Skin of body (tissue), 2 donors: ENCODE measurements around the gene TMEM35B. TPM values are rescaled to one million over a fixed set of nuclear protein-coding genes. Genes with fewer than 3 reads are reported as not detected.
"Not testable (repeated sequence)": the region's sequence is repeated elsewhere in the genome, so short reads cannot be mapped to it uniquely, and the experiment has no call there.

Source experiments
- DNase-seq: peaks from one replicate; lab custom pipeline; 2025; lab: John Stamatoyannopoulos, UW
- total RNA-seq: library from RNA; depleted of rRNA; stranded (reverse); fragments of >200 nt; gene quantifications from one replicate; pipeline ENCODE4 v1.2.3, GENCODE V29; 2014

The TMEM35B gene
- total RNA-seq: 17.0 TPM

DNA sequence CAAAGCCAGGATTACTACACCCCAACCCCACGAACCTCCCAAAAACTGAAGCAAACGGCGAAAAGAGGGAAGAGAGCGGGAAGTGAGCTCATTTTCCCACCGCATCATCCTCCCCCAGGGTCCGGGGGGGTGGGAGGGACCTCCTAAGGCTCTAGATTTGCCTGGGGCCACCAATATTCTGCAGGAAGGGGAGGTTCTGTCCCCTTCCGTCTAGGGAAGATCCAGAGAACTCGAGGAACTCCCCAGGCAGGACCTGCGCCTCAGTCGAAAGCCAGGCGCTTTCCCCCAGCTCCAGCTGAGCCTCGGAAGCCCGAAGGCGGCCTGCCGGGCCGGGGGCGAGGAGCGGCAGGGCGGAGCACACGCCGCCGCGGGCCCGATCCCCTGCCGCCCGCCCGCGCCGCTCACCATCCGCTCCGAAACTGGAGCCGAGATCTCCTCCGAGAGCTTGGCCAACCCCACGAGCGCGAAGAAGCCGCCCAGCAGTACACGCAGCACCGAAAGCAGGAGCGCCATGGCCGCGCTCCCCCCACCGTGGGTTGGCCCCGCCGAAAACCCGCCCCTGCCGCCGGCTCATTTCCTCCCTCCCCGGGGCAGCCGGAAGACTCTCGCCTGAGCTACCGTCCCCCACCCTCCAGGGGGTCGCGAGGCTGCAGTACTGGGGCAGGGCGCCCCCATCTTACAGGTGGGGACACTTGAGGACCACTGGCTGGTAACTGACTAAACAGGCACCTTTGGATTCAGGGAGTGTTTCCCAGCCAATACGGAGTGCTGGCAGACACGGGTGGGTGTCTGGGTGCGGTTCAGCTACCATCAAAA is at the start of gene TMEM35B:
Gene TMEM35B, minus strand, starts transcription at position 555 of the 816 bp plus-strand sequence. Its CDS starts 42 bp downstream, at position 513.
- DNase-seq: peak; percentile 50

GRCh38 chr1:35033346-35033745 is 48.2 kb upstream of the TMEM35B start:
- DNase-seq: no peak

DNA sequence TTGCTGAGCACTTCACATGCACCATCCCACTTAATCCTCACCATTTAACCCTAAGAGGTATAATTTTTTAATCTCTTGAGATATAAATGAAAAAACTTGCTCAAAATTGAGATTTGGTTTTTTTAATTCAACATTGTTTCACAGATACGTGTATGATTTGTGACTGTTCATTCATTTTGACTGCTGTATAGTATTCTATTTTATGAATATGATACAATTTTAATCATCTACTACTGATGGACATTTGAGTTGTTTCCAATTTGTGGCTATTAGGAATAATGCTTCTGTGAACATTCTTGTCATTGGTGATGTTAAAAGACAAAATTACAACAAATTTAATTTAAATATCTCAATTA is 47.2 kb upstream of the TMEM35B start:
- no peak for DNase-seq

GRCh38 chr1:35030756-35031446 is 45.8 kb upstream of the TMEM35B start:
- peak; percentile 29 for DNase-seq

GRCh38 chr1:35030338-35030737 is 45.2 kb upstream of the TMEM35B start:
- no peak for DNase-seq

GRCh38 chr1:35029761-35030160 is 44.6 kb upstream of the TMEM35B start:
- DNase-seq: no peak

DNA sequence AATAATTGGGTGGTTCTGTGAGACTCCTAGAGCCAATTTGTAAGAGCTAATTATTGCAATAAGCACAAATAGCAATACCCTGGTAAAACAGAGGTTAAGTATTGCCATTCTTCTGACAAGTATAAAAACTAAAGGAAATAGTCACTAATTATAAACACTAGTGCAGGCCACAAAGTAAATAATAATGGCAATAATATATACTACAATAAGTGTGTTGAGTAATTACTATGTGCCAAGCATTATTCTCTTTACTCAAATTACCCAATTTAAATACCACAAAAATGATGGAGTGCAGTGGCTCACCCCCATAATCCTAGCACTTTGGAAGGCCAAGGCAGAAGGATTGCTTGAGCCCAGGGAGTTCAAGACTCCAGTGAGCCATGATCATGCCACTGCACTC is 31.3 kb upstream of the TMEM35B start:
- no peak for DNase-seq

GRCh38 chr1:35014486-35014885 is 29.3 kb upstream of the TMEM35B start:
- no peak for DNase-seq

DNA sequence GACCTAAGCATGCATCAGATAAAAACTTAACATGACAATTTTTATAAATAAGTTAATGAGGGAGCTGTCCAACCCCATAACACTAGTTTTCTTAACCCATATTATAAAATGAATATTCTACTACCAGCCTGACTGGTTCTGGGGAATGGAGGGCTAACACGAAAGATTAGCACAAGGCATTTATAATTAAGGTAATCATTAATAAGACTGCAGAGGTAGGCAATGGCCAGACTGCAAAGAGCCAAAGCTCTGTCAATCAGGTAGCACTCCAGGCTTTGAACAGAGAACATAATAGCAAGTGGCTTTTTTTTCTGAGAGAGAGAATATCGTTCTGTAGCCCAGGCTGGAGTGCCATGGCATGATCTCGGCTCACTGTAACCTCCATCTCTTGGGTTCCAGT is 20.6 kb upstream of the TMEM35B start:
- no peak for DNase-seq

- DNase-seq: no peak
Observed at GRCh38 chr1:35001743-35002142, 16.6 kb upstream of the TMEM35B start.

- no peak for DNase-seq
Observed at GRCh38 chr1:34994878-34995277, 9.7 kb upstream of the TMEM35B start.

DNA sequence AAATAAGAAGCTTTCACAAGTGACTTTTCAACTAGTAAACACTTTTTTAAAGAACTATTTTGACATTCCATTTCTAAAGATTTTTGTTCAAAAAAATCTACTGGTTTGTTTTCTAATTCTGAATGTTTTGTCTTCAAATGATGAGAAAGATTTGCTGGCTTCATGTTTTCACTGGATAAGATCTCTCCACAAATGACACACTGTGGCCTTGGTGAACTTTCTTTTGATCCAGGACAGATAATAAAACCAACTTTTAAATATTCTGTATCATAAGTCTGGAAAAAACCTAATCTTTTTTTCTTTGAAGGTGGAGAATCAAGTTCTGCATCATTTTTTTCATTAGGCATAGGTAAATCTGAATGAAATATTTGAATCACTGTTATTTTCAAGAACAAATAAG is 3.4 kb upstream of the TMEM35B start:
- DNase-seq: no peak

DNA sequence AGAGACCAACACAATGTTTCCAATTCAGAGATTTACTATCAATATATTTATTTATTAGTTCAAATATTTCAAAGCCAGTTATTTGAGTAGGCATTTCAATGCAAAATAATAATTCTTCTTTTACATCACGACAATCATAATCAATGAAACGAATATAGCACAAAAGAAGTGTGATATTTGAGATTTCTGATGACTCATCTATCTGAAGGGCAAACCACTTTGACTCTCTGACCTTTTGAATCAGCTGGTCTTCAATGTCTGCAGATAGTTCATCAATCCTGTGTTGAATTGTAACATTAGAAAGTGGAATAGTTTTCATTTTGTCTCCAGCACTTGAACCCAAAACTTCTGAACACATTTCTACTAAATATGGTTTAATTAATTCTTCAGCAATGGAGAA is 3.0 kb upstream of the TMEM35B start:
- no peak for DNase-seq

- no peak for DNase-seq
Observed at GRCh38 chr1:34987018-34987417, 1.9 kb upstream of the TMEM35B start.

- DNase-seq: not testable (repeated sequence)
Observed at GRCh38 chr1:34985609-34985904, 410 bp upstream of the TMEM35B start.

GRCh38 chr1:34984435-34984792 is 733 bp downstream of the TMEM35B start:
- peak; percentile 50 for DNase-seq

GRCh38 chr1:34983700-34984355 is 1.3 kb downstream of the TMEM35B start:
- no peak for DNase-seq

DNA sequence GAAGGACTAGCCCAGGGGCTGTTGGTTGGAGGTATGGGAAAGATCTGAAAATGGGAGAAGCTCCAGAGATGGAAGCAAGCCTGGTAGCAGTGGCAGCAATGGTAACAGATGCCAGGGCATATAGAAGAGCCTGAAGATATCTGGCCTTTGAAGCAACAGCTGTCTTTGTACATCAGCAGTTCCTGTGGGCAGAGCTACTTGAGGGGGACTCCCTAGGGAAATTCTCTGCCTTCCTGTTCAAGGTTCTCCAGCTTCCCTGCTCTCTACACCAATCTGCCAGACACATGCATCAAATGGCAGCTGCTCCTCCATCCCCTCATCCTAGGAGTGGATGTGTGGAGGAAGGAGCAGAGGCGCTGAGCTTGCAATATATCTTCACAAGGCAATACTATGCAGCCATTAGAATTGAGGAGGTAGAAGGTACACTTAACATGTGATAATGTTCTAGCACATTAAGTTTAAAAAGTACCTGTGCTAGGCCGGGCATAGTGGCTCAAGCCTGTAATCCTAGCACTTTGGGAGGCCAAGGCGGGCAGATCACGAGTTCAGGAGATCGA is 2.2 kb downstream of the TMEM35B start:
- no peak for DNase-seq

- DNase-seq: no peak
Observed at GRCh38 chr1:34980715-34981114, 4.4 kb downstream of the TMEM35B start.

- DNase-seq: no peak
Observed at GRCh38 chr1:34978921-34979320, 6.2 kb downstream of the TMEM35B start.

GRCh38 chr1:34977858-34978257 is 7.3 kb downstream of the TMEM35B start:
- no peak for DNase-seq

GRCh38 chr1:34977210-34977471 is 8.0 kb downstream of the TMEM35B start:
- no peak for DNase-seq
